HTERT RPE-1 (cell line): ENCODE measurements around the gene SH3RF2.
"Not testable (repeated sequence)": the region's sequence is repeated elsewhere in the genome, so short reads cannot be mapped to it uniquely, and the experiment has no call there.

Experiments used
- in situ Hi-C: fragments of 300-500 bp; cut with MboI; formaldehyde crosslinking; loops from 4 replicates; pipeline ENCODE4 v1.14.3; 2020; ENCODE audit warnings: low sequenced_read_pairs

The SH3RF2 gene, protein sequence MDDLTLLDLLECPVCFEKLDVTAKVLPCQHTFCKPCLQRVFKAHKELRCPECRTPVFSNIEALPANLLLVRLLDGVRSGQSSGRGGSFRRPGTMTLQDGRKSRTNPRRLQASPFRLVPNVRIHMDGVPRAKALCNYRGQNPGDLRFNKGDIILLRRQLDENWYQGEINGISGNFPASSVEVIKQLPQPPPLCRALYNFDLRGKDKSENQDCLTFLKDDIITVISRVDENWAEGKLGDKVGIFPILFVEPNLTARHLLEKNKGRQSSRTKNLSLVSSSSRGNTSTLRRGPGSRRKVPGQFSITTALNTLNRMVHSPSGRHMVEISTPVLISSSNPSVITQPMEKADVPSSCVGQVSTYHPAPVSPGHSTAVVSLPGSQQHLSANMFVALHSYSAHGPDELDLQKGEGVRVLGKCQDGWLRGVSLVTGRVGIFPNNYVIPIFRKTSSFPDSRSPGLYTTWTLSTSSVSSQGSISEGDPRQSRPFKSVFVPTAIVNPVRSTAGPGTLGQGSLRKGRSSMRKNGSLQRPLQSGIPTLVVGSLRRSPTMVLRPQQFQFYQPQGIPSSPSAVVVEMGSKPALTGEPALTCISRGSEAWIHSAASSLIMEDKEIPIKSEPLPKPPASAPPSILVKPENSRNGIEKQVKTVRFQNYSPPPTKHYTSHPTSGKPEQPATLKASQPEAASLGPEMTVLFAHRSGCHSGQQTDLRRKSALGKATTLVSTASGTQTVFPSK

DNA sequence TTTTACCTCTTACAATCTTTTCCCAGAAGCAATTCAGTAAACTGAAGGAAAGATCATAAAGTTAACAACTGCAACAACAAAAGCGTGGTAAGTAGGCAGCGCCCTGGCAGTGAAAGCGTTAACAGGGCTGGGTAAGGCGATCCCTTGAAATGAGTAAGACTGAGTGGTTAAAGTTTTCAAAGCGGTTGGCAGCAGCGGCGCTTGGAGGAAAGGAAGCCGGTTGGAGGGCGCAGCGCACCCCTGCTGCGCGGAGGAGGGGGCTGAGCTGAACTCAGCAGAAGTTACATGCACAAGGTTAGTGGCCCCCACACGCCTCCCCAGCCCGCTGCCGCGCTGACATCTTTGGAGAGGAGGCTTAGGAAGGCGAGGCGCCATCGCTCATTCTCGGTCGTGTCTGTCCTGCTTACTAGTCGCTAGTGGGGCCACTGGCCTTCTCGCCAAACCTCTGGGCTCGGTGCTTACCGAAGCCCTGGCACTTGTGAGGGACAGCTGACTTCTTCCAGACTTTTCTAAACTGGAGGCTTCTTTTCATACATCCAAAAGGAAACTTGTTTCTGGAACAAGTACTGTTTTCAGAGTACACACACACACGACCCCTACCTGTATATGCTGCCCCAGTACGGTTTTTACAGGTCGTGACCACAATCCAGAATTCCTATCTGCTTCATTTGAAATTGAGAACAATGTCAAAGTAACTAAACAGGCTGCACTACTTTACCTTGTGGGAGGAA, at the start of gene SH3RF2:
TSS of gene SH3RF2 (plus strand) at position 178 of the 731 bp plus-strand sequence. CDS start 1,351 bp downstream, outside the sequence.
- in situ Hi-C loops: no loop called here

DNA sequence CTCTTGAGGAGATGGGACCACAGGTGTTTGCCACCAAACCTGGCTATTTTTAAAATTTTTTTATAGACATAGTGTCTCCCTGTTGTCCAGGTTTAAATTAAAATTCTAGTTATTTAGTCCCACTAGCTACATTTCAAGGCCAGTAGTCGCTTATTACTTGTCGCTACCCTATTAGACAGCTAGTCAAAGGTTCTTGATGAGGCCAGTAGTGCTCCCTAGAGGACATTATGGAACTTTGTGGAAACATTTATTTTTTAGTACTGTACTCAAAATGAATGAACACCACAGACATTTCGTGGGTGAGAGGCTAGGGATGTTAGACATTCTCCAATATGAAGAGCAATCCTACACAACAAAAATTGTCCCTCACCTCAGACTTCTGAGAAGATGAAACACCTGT, 49.2 kb upstream of the SH3RF2 start:
- in situ Hi-C loops: no loop called here

DNA sequence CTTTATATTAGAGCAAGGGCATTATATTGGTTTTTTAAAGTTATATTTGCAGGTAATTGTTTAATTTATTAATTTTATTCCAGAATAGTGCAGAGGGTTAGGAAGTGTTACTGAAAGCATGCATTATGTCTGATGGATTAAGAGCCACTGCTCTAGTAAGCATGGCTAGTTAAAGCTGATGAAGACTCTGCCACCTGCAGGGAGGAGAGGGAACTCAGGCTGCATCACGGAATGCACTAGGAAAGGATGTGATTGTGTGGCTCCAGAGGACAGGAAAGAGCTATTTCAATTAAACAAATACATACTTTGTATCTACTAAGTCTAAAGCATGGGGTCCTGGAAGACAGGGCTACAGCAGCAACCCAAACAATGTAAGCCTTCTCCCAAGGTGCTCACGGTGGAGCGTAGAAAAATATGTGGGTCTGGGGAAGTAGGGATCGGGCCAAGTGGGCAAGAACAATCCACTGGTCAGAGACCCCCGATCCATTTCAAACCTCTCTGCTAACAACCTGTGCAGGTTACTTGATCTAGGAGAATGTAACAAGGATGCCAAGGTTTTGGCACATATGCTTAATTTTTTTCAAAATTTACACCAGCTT, 48.3 kb upstream of the SH3RF2 start:
- in situ Hi-C loops: no loop called here

DNA sequence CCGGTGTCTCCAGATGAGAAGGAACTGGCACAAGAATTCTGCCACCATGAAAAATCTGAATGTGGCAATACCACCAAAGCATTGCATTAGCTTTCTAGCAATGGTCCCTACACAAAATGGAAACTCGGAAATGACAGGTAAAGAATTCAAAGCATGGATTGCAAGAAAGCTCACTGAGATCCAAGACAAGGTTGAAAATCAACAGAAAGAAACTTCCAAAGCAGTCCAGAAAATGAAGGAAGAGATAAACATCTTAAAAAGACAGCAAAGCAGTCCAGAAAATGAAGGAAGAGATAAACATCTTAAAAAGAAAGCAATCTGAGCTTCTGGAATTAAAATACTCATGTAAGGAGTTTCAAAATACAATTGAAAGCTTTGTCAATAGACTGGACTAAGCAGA, 46.8 kb upstream of the SH3RF2 start:
- in situ Hi-C loops: no loop called here

DNA sequence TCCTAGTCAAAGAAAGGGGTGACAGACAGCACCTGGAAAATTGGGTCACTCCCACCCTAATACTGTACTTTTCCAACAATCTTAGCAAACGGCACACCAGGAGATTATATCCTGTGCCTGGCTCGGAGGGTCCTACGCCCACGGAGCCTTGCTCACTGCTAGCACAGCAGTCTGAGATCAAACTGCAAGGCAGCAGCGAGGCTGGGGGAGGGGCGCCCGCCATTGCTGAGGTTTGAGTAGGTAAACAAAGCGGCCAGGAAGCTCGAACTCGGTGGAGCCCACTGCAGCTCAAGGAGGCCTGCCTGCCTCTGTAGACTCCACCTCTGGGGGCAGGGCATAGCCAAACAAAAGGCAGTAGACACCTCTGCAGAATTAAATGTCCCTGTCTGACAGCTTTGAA, 45.0 kb upstream of the SH3RF2 start:
- in situ Hi-C loops: not testable (repeated sequence)

DNA sequence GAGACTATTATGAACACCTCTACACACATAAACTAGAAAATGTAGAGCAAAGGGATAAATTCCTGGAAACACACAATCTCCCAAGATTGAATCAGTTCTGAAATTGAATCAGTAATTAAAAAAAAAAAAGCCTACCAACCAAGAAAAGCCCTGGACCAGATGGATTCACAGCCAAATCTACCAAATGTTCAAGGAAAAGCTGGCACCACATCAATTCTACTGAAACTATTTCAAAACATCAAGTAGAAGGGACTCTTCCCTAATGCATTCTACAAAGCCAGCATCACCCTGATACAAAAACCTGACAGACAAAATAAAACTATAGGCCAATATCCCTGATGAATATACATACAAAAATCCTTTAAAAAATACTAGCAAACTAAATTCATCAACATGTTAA, 38.2 kb upstream of the SH3RF2 start:
- in situ Hi-C loops: no loop called here

DNA sequence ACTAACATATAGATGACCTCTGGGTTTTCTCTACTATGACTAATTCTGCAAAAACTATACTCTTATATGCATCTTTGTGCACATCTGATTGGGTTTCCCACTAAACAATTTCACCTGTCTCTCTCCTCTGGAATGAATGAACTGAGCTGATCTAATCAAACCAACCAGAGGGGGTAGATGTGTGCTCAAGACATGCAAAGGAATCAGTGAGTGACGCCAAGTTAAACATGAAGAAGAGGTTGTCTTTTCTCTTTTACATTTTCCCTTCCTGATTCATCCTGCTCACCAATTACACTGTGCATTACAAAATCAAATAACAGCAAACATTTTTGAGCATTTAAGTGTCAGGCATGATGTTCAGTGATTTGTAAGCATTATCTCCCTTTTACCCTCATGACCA, 34.0 kb upstream of the SH3RF2 start:
- in situ Hi-C loops: no loop called here

DNA sequence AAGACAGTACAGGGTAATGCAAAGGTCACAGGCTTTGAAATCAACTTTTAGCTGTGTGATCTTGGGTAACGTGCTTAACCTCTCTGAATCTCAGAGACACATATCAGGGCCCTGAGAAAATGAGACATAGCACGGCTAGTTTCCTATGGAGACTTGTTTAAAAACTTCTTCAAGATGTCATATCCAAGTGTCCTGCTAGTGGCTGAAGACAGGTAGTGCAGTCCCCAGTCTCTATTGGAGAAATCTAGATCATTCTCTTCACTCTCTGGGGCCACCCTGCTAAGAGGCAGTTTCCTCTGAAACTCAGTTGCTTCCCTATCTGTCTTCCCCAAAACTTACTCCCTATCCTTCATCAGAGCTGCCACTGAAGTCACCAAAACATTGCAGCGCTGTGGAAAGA, 33.3 kb upstream of the SH3RF2 start:
- in situ Hi-C loops: no loop called here

DNA sequence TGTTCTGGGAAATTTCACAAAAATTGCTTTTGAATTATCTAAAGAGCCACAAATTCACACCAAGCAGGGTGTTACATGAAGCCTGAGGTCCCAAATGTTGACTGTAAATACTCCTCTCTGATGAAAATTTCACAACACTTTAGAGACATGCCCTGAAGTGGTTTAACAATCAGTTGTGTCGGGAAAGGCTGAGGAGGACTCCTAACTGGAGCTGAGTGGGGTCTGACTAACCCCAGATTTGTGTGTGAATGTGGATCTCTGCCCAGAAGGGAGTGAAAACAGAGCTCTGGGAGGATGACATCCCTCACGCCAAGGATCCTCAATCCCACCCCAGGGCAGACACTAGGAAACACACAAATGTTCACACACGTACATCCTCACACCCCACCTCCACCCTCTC, 32.5 kb upstream of the SH3RF2 start:
- in situ Hi-C loops: no loop called here

DNA sequence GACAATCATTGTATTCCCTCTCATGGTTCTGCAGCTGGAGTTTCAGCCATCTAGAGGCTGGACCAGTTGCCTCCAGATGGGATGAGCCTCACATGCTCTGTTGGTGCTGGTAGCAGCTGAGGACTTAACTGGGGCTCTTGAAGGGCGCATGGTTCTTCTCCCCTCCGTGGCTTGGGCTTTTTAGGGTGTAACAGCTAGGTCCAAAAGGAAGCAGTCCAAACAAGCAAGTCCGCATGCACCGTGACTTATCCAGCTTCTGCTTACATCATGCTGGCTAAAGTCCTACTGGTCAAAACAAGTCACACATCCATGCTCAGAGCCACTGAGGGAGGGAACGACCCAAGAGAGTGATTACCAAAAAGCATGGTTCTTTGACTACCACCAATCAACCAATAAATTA, 31.6 kb upstream of the SH3RF2 start:
- in situ Hi-C loops: no loop called here

DNA sequence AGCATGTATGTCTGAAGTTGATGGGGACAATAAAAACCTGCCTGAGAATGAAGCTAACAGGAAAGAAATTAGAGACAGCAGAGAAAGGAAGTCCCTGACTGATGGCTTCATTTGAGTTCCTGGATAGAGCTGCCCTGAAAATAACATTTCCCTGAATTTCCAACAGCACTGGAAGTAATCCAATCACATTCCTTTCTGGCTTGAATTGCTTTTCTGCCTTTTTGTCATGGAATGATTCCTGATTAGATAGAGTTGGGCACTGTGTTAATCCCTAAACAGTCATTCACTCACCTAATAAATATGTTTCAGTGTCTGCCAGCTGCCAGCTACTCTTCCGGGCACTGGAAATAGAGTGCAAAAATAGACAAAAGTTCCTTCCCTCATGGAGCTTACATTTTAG, 30.0 kb upstream of the SH3RF2 start:
- in situ Hi-C loops: no loop called here

DNA sequence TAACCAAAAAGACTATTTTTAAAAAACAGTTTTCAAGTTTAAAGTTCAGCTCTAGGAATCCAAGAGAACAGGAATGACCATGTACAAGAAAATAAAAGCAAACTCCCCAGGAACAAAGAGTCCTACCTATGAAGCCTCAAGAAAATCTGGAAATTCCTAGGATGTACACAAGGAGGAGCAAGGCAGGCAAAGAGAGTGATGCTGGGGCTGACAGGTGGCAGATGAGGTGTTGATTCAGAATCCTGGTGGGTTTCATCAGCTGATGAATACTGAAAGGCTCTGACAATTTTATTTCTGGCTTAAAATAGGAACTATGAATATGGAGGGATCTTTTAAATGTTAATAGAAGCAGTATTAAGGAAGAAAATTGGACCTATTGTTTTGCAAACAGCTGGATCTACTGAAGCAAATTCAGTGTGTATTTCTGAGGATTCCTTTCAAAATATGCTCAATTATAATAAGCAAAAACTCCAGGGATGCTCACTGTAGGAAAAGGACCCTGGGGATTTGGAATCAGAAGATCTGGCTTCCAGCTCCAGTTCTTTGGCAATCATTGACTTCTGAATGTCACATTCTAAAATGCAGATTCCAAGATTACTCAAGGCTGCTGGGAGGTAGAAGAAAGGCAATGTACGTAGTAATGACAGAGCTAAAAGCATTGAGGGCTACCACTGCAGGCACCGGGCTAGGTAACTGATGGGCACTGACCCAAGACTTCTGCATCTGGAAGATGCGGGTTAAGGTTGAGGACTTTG, 28.0 kb upstream of the SH3RF2 start:
- in situ Hi-C loops: no loop called here

DNA sequence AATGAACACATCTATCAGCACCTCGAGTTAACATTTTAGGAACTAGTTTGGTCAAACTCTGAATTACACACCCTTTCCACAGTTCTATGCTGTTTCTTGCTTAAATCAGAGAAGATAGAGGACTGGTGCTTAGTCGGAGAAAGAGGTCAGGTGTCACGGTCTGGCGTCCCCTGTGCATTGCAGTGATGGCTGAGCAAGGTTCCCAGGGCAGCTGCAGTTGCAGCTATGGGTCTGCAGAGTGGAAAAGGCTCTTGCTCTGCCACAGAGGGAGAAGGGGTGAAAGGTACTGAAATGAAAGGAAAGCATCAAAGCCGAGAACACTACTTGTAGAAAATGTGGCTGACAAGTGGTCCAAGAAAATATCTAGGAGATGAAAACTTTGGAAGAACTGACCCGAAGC, 25.2 kb upstream of the SH3RF2 start:
- in situ Hi-C loops: no loop called here

DNA sequence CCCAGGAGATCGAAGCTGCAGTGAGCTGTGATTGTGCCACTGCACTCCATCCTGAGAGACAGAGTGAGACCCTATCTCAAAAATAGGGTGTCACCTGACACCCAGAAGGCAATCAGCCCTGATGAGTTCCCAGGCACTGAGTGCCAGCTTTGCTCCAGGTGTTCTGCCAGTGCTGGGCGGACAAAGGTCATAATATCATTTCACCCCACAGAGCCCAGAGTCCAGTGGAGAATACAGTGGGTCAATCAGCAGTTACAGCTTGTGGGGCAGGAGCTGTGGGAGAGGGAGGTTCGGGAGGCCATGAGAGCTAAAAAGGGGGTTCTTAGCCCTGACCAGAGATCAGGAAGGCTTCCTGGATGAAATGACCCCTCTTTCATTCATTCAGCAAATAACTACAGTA, 24.4 kb upstream of the SH3RF2 start:
- in situ Hi-C loops: no loop called here

DNA sequence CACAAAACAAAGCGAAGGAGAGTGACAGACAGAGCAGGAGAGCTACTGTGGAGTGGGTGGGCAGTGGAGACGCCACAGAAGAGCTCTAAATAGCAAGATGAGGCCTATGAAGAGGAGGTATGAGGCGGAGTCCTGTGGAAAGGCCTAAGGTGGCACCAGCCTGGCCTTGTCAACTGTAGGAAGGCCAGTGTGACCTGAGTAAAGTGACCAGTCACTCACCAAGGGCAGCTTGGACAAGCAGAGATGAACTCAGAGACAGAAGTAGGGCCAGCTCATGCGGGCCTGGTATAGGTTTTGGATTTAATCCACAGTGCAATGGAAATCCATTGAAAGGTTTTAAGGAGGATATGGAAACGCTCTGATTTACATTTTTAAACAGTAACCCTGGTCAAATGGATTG, 23.8 kb upstream of the SH3RF2 start:
- in situ Hi-C loops: no loop called here

DNA sequence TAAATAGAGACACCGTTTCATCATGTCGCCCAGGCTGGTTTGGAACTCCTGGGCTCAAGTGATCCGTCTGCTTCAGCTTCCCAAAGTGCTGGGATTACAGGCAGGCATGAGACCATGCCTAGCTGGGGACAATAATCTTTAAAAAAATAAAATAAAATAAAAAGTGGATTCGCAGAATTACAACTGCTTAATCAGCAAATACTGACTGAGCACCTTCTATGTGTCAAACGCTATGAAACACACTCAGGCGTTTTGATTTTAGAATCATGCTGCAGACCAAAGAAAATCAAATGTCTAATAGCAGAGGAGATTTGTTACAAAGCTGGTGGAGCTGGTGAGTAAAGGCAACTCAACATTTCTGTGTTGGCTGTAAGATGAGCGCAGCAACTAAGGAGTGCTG, 22.7 kb upstream of the SH3RF2 start:
- in situ Hi-C loops: no loop called here

DNA sequence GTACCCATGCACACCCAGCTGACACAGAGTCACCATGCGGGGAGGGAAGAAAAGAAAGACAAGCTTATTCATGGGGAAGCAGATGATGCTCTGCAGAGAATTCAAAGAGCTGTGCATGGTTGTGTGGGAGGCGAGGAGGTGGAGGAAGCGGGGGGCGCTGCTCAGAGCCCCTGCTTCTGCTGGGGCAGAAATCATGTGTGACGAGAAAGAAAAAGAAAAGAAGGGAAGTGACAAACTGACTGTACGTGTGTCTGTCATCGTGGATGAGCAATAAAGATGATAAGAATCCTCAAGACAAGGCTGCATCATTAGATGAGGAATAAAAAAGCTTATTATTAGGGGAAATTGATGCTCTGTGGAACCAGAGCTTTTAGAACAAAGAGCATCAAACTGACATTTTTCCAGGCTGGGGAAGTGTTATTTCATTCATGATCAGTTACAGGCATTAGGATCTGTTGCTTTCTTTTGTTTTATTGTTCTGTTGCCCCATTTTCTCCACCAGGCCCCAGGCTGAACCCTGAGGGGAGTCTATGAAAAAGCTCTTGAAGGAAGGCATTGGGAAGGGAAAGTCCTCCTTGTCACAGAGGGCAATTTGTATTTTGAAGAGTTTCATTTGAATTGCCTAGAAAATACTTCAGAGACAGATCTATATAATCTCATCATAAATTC, 20.3 kb upstream of the SH3RF2 start:
- in situ Hi-C loops: no loop called here

DNA sequence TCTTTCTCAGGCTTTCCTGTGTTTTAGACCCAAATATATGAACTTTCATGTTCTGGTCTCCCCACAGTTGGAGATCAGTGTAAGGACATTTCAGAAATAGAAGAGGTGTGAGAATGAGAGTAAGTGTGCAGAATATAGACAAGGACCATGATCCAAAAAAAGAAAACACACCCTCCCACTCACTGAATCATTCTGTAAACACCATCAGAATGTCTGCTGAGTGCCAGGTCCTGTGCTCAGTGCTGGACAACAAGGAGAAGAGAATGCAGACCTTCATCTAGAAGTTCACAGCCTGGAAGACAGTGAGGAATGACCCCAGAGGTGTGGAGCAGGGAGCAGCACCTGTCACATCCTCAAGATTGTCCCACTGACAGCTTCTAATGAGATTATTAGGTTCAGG, 19.1 kb upstream of the SH3RF2 start:
- in situ Hi-C loops: no loop called here

DNA sequence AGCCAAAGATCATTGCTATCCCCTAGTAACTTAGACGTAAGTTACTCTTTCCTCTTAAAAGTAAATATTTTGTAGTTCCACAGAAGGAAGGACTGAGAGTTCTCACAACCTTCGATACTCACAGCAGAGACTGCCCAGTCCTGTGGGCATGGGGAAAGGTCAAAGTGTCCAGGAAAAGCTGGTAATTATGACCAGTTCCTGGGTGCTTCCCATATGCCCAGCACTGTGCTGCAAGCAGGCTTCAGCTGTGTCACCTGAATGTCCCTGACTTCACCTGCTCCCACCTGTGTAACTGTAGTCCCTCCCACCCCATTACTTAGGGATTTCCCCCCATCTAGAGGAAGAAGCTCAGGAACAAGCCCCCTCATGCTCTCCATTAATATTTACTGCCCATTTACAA, 18.0 kb upstream of the SH3RF2 start:
- in situ Hi-C loops: no loop called here

DNA sequence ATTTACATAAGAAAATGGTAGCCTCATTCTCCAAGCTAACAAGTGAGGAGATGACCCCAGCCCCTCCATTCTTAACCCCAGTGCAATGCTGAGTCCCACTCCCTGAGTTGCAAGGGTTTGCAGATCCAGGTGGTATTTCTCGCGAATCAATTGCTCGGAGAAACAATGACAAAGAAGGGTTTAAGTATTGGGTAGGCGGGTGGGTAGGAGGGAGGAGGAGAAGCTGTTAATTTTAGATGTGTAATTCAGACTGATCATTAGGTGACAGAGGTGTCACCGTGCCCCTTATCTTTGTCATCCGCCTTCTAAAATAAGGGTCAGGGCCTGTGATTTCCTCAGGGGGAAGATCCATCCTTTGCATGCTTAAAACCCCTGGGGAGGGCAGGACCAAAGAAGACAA, 17.0 kb upstream of the SH3RF2 start:
- in situ Hi-C loops: no loop called here
